HS-5 (cell line): ENCODE results near the gene COL6A2.
"Not testable (repeated sequence)": the region's sequence is repeated elsewhere in the genome, so short reads cannot be mapped to it uniquely, and the experiment has no call there.

Experiments used
- DNase-seq: peaks from one replicate; pipeline ENCODE4 v3.0.0-alpha.2; 2012; ENCODE audit warnings: low read depth

Gene COL6A2

DNA sequence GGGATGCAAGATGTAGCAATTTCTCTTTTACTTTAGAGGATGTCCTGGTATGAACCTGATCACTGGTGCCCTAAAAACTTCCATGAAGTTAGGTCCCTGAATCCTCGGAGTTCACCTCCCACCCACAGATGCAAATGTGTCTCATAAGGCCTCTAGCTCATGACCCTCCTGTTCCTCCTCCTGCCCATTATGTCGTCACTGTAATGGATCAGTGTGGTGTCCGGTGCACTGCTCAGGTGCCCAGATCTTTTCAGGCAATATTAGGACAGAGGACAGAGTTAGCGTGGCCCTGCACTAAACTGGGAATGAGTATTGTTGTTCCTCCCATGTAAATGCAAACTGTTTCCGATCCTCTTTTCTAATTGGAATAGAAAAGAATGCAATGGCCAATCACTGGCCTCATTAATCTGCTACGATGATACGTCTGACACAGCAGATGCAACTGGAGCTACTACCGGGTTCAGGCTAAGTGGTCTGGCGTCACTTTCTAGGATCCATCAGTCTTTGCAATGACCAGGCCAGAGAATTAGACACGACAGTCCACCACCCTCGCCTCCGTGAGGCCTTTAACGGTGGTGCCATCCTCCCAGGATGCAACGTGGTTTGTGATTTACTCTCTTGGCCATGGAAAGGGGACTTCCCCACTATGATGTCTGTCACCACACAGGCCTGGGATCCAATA lies 3.4 kb upstream of the COL6A2 start:
- no peak for DNase-seq

DNA sequence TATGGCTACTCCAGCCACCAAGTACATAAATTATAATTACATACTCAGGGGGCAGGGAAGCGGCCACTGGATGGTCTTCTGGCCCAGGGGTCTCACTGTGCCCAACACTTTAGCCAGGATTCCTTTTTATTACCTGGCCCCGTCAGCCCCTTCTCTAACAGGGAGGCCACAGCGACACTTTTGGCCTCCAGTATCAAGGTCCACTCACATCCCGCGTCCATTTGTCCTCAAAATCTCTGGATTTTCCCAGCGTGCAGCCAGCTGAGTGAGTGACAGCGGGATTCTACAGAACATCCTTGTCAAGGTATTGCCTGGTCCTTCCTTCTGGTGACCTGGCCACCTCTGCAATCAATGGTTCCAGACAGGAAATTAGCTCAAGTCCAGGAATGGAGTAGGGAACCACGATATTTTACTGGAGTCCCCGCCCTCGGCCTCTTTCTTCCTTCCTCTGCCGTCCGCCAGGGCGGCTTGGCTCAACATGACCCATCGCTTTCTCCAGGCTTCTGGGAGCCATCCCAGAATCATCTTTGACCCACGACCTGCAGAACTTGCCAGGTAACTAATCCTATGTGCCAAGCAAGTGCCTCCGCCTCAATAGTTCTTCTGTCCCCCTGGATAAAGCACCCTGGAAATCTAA lies 2.7 kb upstream of the COL6A2 start:
- DNase-seq = no peak

DNA sequence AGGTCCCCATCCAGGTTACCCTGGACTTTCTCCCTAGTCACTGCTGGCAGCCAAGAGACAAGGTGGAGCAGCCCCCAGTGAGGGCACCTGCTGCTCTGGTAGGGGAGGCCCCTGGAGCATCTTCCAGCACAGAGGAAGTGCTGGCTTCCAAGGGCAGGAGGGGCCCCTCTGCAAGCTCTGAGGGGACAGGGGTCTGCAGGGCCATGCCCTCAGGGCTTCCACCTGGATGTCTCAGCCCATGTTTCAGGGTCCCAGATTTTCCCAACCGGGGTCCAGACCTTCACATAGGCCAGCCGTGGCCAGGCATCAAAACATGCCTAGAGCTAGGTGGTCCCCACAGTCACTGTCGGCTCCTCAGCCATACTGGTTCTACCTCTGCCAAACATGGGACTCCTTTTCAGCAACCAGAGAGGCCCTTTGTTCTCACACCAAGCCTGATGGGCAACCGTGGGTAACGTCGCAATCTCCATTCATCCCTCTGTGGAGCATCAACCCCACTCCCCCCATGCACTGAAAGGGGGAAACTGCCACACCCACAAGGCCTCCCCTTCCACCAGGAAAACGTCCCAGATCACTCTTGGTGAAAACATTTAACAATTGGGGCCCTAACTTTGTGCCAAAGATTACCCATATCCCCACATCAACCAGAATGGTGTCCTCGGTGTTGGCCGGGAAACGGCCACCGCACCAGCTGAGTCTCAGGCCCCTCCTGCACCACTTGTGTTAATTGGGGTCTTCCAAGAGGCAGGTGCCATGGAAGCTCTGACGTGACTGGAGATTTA lies 1.9 kb upstream of the COL6A2 start:
- DNase-seq = no peak

DNA sequence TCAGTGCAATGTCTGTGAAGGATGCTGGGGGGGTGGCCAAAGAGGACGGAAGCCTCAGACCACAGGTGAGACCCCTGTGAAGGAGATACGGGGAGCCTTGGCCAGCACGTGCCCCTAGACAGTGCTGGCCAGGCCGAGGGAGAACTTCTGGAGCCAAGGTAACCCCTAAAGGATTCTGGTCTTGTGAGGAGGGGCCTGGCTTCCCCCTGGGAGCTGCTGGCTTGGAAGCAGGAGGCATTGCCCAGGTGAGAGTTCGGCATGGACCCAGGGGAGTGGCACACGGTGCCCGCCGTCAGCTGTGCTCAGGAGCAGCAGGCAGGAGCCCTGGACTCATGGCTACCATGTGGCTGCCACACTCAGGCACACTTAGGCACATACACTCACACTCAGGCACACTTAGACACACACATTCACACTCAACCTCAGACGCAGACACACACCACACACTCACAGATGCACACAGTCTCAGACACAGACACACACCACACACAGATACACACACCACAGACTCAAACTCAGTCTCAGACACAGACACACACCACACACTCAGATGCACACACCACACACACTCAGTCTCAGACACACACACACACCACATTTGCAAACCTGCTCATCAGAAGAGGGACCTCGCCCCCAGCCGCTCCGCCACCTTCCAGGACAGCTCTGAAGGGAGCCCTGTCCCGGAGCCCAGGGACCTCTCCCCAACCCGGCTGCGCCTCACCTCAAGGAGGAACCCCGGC lies 1.1 kb upstream of the COL6A2 start:
- DNase-seq = no peak

DNA sequence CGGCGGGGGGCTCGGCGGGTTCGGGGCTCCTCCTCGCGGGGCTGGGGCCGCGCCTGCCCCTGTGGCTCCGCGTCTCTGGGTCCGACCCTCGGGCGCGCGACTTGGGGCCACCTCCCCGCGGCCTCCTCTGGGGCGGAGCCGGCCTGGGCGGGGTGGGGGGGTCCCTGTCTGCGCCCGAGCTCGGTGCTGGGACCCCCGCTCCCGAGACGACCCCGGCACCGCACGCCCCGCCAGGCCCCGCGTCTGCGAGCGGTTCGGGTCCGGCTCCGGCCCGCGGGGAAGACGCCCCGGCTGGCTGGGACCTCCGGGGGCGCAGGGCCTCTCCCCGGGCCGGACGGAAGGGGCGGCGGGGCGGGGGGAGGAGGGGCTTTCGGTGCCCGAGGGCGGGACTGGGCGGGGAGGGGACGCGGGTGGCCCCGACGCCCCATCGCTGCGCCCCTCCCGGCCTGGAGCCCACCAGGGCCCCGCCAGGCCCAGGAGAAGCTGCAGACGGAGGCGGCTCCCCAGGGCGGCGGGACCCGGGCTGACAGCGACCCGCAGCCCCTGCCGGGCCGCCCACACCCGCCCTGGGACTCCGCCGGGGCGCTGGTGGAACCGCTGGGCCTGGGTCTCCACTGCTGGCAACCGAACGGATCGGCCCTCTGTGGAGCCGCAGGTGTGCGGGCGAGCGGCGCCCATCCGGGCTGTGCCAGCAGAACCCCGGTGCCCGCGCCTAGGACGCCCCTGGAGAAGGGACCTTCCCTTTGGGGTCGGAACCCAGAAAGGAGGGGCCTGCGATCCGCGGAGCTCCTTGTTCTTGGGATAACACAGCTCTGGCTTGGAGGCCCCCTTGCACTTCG lies 610 bp downstream of the COL6A2 start:
- DNase-seq = no peak

DNA sequence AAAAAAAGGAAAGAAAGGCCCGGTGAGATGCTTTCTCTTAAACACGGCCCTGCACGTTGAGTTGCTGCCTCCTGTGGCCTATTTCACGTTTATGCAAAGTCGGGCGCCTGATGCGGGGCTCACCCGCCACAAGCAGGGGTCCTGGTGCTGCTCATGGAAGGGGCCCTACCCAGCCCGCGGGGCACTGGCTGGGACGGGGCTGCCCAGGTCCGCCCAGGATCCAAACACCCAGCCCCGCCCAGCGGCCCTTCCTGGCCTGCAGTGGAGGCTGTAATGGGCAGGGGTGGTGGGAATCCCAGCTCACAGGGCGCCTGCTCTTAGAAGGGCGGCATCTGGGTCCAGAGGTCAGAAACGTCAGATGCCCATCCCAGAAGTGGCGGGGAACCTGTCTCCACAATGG lies 1.6 kb downstream of the COL6A2 start:
- no peak for DNase-seq

DNA sequence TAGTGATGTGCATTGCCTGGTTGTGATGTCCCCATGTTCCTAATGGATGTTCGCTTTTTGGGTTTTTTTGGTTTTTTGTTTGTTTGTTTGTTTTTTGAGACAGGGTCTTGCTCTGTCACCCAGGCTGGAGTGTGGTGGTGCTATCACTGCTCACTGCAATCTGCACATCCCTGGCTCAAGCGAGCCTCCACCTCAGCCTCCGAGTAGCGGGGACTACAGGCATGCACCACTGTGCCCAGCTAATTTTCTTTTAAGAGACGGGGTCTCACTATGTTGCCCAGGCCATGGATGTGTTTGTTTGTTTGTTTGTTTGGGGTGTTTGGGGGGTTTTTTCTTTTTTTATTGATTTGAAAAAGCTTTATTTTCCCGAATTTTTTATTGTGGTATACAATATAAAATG lies 2.1 kb downstream of the COL6A2 start:
- DNase-seq = no peak

DNA sequence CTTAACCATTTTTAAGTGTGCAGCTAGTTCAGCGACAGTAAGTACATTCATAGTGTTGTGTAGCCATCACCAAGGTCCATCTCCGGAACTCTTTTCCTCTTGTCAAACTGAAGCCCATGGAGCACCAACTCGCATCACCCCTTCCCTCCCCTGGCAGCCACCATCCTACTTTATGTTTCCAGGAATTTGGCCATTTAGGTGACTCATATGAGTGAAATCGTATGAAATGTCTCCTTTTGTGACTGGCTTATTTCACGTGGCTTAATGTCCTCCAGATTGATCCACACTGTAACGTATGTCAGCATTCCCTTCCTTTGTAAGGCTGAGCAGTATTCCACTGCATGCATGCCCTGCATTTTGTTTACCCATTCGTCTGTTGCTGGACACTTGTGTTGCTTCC lies 2.5 kb downstream of the COL6A2 start:
- peak; percentile 65 for DNase-seq

DNA sequence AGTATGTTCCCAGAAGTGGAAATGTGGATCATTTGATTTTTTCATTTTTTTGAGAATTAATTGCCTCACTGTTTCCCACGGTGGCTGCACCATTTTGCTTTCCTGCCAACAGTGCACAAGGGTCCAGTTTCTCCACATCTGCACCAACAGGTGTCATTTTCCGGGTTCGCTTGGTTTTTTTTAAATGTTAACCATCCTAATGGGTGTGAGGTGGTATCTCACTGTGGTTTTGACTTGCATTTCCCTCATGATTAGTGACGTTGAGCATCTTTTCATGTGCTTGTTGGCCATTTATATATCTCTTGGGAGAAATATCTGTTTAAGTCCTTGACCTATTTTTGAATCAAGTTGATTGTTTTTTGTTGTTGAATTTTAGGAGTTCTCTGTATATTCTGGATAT lies 3.0 kb downstream of the COL6A2 start:
- DNase-seq = no peak

DNA sequence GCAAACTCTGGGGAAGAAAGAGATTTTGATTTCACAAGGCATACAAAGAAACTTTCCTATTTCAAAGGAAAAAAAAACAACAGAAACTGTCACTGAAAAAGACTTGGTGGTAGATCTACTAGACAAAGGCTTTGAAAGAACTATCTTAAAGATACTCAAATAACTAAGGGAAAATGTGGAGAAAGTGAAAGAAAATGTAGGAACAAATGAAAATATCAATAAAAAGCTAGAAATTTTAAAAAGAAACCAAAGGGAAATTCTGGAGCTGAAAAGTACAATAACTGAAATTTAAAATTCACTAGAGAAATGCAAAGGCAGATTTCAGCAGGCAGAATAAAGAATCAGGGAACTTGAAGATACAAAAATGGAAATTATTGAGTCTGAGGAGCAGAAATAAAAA lies 6.2 kb downstream of the COL6A2 start:
- no peak for DNase-seq

DNA sequence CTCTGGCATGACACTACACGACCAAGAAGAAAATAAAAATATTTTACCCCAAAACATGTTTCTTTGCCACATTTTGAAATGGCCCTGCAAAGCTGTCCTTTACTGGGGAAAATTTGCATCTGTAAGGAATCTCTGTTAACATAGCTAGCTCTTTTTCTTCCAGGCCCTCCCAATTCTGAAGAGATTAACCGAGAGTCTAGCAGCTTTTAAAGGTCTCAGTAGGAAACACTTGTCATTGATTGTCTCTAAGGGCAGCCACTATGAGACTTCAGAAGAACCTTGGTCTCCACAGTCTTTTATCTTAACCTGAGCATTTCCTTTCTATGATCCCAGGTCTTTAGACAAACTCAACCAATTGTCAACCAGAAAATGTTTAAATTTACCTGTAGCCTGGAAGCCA lies 9.5 kb downstream of the COL6A2 start:
- DNase-seq = not testable (repeated sequence)

DNA sequence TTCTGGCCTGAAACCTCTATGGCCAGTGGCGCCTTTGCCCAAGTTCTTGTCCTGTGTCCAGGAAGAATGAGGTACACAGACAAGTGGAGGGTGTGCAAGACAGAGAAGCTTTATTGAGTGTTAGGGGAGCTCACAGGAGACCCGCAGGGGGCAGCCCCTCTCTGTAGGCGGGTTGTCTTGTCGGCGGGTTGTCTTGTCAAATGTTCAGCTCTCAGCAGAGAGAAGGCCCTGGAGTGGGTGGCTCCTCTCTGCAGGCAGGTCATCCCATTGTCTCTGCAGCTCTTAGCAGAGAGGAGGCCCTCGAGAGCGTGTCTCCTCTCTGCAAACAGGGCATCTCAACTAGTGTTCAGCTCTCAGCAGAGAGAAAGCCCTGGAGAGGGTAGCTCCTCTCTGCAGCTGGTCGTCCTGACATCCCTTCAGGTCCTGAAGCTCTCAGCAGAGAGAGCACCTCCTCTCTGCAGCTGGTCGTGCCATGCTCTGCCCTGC lies 11.0 kb downstream of the COL6A2 start:
- DNase-seq = no peak

DNA sequence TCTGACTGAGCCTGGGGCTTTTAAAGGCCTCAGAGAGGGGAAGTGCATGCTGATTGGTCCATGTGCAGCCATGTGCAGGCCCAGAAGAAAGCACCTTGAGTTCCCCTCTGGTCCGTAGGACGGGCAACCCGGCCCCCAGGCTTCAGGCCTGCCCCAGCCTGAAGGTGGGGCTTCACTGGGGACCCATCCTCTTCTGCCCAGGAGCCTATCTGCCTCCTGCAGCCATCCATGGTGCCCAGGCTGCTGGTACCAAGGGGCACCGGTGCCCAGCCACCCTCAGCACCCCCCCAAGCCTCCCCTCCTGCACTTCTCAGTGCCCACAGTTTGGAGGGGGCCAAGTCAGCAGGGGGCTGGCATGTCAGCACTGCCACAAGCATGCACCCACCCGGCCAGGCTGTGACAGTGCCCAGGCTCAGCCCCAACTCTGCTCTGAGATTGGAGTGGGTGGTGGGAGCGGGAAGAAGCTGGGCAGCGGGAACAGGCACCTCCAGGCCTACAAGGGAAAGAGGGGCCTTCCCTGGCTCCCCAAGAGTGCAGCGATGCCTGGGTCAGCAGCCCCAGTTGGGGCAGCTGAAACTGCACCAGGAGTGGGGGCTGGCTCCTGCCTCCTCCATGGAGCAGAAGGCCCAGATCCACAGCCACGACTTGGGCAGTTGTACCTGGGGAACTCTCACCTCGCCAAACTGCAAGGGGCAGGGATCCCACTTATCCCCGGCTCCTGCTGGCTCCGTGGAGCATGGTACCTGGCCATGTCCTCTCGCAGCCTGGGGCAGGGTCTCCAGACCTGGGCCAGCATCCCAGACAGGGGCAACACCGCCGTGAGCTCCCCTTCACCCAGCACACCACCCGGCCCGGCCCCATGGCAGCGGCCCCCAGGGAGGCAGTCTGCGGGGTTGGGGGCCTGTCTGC lies 11.7 kb downstream of the COL6A2 start:
- DNase-seq = no peak

DNA sequence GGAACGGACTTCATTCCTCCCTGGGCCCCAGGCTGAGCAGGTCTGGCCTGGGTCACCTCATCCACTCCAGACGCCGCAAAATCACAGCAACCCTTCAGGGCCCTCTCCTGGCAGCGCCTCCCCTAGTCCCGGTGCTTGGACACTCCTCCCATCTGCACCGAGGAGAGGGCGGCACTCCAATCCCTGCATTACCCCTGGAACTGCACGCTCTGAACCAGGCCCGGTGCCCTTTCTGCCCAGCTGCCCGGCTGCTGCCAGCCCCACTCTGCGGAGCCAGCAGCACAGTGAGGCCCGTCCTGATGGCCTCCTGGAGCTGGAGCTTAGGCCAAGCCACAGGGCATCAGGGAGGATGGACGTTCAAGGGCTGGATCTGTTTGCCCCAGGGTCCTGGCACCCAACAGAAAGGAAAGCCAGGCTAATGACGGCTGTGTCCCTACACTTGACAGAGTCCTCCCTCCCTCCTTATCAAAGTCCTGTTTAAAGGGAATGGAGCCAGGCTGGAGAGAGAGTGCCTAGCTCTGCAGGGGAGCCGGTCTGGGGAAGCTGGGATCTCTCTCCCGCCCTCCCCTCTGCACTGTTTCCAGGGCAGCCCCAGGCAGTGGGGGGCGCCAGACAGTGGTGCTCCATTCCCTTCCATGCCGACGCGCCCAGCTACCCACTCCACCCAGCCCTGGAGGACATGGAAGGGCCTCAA lies 12.7 kb downstream of the COL6A2 start:
- DNase-seq = no peak

DNA sequence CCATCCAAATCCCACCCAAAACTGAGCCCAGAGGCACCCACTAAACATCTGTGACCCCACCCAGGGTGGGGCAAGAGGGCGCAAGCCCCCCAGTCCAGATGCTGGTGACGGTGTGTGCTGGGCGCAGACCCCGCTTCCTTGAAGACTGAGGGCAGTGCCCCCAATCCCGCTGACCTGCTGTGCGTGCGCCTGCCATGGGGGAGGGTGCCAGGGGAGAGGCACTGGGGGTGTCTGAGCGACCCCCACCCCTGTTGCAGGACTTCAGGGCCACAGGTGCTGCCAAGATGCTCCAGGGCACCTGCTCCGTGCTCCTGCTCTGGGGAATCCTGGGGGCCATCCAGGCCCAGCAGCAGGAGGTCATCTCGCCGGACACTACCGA lies 13.3 kb downstream of the COL6A2 start:
- DNase-seq = no peak

DNA sequence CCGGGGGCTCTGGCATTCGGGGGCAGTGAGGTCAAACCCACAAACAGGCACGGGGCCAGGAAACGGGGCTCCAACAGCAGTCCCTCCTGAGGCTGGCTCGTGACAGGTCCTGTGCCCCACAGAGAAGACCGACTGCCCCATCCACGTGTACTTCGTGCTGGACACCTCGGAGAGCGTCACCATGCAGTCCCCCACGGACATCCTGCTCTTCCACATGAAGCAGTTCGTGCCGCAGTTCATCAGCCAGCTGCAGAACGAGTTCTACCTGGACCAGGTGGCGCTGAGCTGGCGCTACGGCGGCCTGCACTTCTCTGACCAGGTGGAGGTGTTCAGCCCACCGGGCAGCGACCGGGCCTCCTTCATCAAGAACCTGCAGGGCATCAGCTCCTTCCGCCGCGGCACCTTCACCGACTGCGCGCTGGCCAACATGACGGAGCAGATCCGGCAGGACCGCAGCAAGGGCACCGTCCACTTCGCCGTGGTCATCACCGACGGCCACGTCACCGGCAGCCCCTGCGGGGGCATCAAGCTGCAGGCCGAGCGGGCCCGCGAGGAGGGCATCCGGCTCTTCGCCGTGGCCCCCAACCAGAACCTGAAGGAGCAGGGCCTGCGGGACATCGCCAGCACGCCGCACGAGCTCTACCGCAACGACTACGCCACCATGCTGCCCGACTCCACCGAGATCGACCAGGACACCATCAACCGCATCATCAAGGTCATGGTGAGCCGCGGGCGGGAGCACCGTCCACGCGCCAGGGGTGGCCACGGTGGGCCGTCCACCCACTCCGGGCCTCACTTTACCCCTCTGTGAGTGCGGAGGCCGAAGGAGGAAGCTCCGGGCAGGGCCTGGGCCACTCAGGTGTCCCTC lies 14.2 kb downstream of the COL6A2 start:
- DNase-seq = no peak

DNA sequence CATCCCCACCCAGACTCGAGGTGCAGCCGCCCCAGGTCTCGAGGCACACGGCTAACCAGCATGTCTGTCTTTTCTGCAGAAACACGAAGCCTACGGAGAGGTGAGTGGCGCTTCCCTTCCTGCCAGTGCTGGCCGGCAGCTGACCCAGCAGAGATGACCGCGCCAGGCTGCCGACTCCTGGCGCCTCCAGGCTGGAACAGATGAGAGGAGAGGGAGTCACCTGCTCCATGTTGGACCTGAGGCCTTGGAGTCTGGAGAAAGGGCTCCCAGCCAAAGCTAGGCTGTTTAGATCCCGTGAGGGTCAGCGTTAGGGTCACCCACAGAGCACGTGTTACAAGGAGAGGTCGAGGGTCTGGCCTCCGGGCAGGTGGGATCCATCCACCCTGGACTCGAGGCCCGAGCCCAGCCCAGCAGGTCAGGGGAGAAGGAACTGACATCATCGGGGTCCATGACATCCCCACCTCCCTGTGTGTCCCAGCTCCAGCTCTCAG lies 14.9 kb downstream of the COL6A2 start:
- no peak for DNase-seq

DNA sequence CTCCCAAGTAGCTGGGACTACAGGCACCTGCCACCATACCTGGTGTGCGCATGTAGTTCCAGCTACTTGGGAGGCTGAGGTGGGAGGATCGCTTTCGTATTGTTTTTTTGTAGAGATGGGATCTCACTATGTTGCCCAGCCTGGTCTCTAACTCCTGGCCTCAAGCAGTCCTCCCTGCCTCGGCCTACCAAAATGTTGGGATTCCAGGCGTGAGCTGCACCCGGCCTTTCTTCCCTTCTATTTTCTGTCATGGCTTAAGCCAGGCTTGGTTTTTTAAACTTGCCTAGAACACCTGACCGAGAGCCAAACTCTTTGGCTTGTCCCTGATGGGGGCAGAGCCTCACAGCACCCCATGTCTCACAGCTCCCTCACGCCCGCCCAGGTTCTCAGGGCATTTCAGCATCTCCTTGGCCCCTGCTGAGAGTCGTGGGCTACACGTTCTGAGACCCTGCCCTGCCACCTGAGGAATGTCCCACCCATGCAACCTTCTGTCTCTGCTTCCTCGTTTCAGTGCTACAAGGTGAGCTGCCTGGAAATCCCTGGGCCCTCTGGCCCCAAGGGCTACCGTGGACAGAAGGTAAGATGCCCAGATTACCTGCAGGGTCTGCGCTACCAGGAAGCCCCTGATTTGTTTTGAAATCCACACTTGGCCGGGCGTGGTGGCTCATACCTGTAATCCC lies 15.7 kb downstream of the COL6A2 start:
- DNase-seq = no peak
